H54 (cell line): ENCODE results near the gene FUZ.

ENCODE experiments used
- DNase-seq: peaks from one replicate; pipeline ENCODE4 v3.0.0; 2011; ENCODE audit warnings: low spot score, mixed read lengths; ENCODE audit not compliant: insufficient read length
- FAIRE-seq: peaks from 3 replicates; lab custom pipeline; 2011; peaks lifted over from hg19 to GRCh38; lab: Jason Lieb, UNC
- POLR2A ChIP-seq: IDR thresholded peaks from 2 replicates; pipeline ENCODE4 v1.6.1; 2011; ENCODE audit warnings: low read depth, mild to moderate bottlenecking, low read length

The FUZ gene

DNA sequence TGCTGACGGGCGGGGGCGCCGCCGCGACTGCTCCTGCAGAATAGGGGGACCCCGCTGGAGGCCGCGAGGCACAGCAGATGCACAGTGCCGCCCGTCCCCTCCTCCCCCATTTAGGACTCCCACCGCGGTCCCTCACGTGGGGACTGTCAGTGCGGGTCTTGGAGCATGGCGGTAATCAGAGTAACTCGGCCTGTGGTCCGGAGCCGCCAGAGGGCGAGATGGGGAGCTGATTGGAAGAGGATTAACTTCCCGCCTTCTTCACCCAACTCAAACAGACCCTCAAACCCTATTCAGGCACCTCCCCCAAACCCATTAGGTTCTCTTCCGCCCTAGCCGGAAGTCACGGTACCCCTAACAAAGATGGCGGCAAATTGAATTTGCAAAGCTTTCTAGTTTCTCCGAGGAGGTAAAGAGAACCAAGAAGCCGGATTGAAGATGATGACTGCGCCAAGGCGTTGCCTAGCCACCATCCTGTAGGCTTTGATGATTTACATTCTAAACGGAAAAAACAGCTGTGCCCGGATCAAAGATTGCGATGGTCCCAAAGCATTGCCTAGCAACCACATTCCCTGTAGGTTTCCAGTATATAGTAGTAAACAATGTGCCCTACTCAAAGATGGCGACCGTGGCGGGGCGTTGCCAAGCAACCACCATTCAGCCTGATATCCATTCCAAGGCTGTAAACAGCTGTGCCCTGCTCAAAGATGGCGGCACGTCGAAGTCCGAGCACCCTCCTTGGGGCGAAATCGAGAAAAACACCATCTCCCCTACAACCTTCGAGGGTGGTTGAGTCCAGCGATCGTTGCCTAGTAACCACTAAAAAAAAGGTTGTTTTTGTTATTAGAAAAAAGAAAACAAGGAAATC lies at the start of gene FUZ:
FUZ (minus strand) TSS at position 296 of the 865 bp plus-strand sequence; CDS start at position 110, 186 bp downstream.
- no peak for TF ChIP-seq POLR2A
- peak; percentile 84 for FAIRE-seq
- peak; percentile 98 for DNase-seq

GRCh38 chr19:49862391-49863253 lies 49.5 kb upstream of the FUZ start:
- no peak for DNase-seq
- no peak for FAIRE-seq
- TF ChIP-seq POLR2A = no peak

- TF ChIP-seq POLR2A = no peak
- DNase-seq = no peak
- no peak for FAIRE-seq
Measured at GRCh38 chr19:49861541-49862378, 48.7 kb upstream of the FUZ start.

- DNase-seq = no peak
- no peak for FAIRE-seq
Measured at GRCh38 chr19:49861107-49861506, 48.0 kb upstream of the FUZ start.

GRCh38 chr19:49860336-49861102 lies 47.4 kb upstream of the FUZ start:
- no peak for TF ChIP-seq POLR2A
- FAIRE-seq = no peak

More at GRCh38 chr19:49861107-49861506, 48.0 kb upstream of the FUZ start:
- no peak for TF ChIP-seq POLR2A

DNA sequence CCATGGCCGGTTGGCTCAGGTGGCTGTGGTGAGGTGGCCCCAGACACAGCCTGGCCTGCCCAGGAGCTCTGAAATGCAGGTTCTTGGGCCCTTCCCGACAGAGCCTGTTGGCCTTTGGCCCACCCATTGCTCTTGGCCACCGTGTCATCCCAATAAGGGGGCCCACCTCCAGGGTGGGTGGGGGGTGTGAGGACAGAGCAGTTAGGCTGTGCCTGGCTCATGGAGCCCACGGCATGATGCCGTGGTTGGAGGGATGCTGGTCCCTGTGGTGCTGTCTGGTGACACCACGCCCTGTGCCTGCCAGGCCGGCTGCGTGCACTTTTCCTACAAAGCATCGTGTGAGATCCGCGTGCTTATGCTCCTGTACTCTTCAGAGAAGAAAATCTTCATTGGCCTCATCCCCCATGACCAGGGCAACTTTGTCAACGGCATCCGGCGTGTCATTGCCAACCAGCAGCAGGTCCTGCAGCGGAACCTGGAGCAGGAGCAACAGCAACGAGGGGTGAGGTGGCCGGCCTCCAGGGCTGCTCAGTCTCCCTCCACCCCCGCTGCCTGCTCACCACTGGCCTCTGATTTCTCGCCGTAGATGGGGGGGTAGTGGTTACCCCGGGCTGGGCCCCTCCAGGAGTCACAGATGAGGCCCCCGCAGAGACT lies 46.7 kb upstream of the FUZ start:
- TF ChIP-seq POLR2A = no peak
- FAIRE-seq = no peak

More at GRCh38 chr19:49860336-49861102, 47.4 kb upstream of the FUZ start:
- no peak for DNase-seq

GRCh38 chr19:49858088-49858985 lies 45.2 kb upstream of the FUZ start:
- no peak for TF ChIP-seq POLR2A
- no peak for FAIRE-seq
- DNase-seq = no peak

More for the DNA sequence above, 46.7 kb upstream of the FUZ start:
- DNase-seq = no peak

GRCh38 chr19:49857838-49858087 lies 44.7 kb upstream of the FUZ start:
- FAIRE-seq (no peak), DNase-seq (no peak)
- no peak for TF ChIP-seq POLR2A

DNA sequence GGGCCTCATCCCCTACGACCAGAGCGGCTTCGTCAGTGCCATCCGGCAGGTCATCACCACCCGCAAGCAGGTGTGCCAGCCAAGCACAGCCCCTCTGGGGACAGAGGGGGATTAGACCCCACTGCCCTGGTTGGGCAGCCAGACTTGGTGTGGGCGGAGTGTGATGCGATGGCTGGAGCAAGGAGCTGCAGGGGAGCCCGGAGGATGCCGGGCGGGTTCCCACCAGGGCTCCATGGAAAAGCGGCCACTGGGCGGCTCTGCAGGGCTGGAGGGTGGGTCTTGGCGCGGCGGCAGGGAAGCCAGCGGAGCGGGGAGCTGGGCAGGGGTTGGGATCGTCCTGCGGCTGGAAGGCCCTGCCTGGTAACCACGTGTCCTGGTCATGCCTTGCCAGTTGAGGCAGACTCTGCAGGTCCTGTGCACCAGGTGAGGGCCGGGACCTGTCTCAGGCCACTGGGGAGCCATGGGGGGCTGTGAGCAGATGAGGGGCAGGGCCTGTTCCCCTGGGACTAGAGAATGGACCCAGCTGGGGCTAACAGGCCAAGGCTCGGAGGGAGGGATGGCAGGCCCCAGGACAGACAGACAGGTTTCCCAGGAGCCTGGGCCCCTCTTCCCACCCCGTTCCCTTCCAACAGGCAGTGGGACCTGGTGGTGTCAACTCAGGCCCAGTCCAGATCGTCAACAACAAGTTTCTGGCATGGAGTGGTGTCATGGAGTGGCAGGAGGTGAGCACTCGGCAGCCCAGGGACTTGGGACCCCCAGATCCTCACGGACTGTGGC lies 44.2 kb upstream of the FUZ start:
- no peak for FAIRE-seq
- no peak for TF ChIP-seq POLR2A

DNA sequence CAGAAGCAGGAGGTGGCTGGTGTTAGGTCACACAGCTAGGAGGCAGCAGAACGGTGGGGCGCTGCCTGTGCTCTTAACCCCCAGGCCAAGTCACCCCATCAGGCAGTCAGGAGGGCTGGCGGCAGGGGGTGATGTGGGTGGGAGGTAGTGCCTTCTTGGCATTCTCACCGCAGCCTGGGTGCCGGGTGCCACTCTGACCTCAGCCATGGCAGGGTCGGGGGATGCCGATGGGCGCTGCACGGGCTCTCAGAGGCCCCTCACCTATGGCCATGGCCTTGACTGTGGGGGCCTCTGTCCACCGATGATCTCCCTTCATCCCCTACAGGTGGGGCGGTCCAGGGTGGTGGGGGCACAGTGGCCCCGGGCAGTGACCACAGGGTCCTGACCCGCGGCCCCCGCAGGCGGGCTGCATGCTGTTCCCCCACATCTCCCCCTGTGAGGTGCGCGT lies 43.5 kb upstream of the FUZ start:
- no peak for TF ChIP-seq POLR2A
- DNase-seq (no peak), FAIRE-seq (no peak)

More for the DNA sequence above, 44.2 kb upstream of the FUZ start:
- no peak for DNase-seq
